GM18861 (cell line): ENCODE data around the gene BOLA2B.

Experiments
- ATAC-seq: cut with Tn5 transposase; IDR thresholded peaks from one replicate; pipeline ENCODE4 v1.9.1; 2021; ENCODE audit not compliant: unreplicated experiment

The BOLA2B gene

GRCh38 chr16:30145657-30146056, 47.8 kb downstream of the BOLA2B start:
- no peak for ATAC-seq

GRCh38 chr16:30144917-30145316, 48.5 kb downstream of the BOLA2B start:
- ATAC-seq, result no peak

GRCh38 chr16:30144017-30144416, 49.4 kb downstream of the BOLA2B start:
- ATAC-seq, result no peak

- ATAC-seq, result no peak
Measured at GRCh38 chr16:30143347-30143702, 50.1 kb downstream of the BOLA2B start.
